ENCODE data around the gene ACTL10. TPM values are rescaled to one million over a fixed set of nuclear protein-coding genes. Genes with fewer than 3 reads are reported as not detected.

ACTL10 gene
- total RNA-seq, 1 donor = 6.2 TPM

Other genes with a start within 250 kb of the ACTL10 start
- gene SNTA1, start 223.2 kb upstream of the ACTL10 start, total RNA-seq = 3.0 TPM
- gene CBFA2T2, start 176.8 kb upstream of the ACTL10 start, total RNA-seq = 15.1 TPM
- gene C20orf144, start 4.6 kb upstream of the ACTL10 start, total RNA-seq = 0.27 TPM
- 10.8 TPM for gene NECAB3, start 7.5 kb downstream of the ACTL10 start, total RNA-seq
- 13.5 TPM for gene E2F1, start 19.4 kb downstream of the ACTL10 start, total RNA-seq
- gene PXMP4, start 53.4 kb downstream of the ACTL10 start, total RNA-seq = 6.7 TPM
- 4.6 TPM for gene ZNF341, start 65.1 kb downstream of the ACTL10 start, total RNA-seq
- gene CHMP4B, start 144.4 kb downstream of the ACTL10 start, total RNA-seq = 18.3 TPM